ENCODE data around the gene TMEM191C.
"Not testable (repeated sequence)": the region's sequence is repeated elsewhere in the genome, so short reads cannot be mapped to it uniquely, and the experiment has no call there.

The TMEM191C gene

GRCh38 chr22:21446128-21446826 lies 20.9 kb upstream of the TMEM191C start:
- no peak for DNase-seq (ENCODE audit: low read depth)

- no peak for DNase-seq (ENCODE audit: low read depth)
Measured at GRCh38 chr22:21446827-21447690, 20.1 kb upstream of the TMEM191C start.

DNA sequence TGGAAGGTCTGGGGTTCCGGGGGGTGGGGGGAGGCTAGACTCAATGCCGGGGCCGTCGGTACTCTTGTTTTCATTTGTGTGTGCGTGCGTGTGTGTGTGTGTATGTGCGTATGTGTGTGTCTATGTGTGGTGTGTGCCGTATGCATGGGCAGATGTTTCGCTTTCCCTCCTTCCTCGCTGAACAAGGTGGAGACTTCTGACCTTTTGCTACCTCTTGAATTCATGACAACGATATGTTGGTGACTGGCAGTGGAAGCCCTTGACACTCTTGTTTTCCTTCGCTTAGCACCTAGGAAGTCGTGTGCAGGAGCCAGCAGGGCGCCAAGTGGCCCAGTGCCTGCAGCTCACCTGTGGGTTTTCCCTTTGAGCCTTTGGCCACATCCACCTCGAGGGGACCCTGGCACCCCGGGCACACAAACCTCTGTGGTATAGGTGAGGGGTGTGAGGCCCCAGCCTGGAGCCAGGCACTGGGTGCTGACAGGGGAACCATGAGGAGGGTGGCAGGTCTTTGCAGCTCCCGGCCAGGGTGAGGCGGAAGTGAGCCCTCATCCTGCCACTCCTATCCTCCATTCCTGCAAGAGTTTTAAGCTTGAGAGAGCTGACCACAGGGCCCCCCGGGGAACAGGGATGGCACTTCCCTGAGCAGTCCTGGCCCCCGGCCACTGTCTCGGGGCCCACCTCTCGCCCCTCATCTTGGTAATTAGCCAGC lies 19.3 kb upstream of the TMEM191C start:
- DNase-seq (ENCODE audit: low read depth) = no peak

DNA sequence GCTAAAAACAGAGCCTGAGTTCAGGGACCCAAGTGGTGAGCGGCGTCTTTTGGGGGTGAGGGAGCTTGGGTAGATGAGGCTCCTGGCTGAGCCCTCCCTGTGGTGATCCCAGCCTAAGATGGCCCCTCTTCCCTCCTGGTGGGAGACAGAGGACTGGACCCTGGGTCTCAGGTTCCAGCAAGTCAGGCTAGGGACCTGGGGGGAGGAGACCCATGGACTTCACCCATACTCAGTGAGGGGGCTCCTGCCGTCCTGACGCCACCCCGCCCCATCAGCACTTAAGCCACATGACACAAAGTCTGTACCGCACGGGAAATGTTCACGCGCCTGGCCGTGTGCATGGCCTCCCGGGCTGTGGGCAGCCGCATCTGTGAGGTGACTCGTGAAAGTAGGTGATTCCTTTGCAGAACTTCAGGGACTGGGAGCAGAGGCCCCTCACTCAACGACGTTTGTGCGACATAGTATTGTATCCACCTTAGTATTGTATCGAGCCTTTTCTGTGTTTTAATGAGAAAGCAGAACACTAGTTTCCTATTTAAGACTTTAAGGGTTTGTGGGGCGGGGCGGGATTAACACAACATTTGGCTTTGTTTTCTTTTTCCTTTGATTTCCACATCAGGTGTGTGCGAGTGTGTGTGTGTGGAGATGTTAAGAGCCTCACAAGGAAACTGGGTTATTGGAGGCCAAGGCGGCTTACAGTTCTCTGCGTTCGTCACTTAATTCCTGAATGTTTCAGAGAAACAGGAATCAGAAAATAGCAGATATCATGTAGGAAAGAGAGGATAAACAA lies 18.4 kb upstream of the TMEM191C start:
- DNase-seq (ENCODE audit: low read depth) = no peak

DNA sequence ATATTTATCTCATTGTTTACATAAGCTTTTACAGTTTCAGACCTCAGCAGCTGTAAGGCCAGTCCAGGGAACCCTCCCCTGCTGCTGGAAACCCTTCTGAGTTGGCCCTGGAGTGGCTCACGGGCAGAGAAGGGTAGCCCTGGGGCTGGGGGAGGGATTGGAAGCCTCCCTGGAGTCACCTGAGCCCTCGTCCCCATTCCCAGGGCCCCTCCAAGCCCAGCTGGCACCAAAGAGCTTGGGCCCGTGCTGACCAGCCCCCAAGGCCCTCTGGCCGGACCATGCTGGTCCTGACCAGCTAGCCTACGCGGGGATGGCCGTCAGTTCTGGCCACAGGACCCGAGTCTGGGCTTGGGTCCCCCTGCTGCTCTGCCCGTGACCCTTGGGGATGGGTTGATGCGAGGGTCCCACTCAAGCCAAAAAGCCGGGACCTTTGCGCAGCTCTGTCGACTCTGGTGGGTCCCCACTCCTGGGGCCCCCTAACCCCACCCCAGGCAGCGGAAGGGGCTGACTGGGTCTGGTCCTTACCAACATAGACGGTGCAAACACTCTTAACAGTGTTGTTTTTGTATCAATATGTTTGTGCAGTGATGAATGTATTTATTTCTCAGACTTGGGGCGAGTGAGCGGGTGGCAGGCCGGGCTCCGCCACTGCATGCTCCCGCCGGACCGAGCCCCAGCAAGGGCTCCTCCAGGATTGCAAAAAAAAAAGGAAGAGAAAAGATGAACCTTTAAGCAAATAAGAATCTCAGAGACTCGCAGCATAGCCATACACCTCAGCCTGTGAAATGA lies 17.5 kb upstream of the TMEM191C start:
- DNase-seq (ENCODE audit: low read depth) = no peak

DNA sequence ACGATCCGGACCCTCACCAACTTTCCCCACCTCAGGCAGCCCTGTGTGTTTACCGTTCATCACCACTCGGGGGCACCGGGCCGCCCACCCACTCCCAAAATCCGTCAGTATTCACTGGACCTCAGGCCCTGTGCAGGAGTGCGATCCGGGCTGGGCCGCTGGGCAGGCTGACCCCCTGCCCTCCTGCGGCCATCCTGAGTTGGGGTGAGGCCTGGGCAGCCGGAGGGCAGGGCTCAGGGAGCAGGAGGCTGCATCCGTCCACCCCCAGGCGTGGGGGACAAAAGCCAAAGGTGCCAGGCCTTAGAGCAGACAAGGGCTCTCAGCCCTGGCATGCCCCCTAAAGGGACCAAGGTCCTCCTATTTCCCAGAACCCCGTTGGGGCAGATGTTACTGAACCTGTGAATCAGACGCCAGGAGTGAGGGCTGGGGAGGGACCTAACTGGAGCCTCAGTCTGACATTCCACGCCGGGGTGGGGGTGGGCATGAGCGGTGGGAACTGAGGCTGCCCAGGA lies 16.8 kb upstream of the TMEM191C start:
- DNase-seq (ENCODE audit: low read depth) = no peak

GRCh38 chr22:21450858-21451353 lies 16.3 kb upstream of the TMEM191C start:
- DNase-seq (ENCODE audit: low read depth) = no peak

DNA sequence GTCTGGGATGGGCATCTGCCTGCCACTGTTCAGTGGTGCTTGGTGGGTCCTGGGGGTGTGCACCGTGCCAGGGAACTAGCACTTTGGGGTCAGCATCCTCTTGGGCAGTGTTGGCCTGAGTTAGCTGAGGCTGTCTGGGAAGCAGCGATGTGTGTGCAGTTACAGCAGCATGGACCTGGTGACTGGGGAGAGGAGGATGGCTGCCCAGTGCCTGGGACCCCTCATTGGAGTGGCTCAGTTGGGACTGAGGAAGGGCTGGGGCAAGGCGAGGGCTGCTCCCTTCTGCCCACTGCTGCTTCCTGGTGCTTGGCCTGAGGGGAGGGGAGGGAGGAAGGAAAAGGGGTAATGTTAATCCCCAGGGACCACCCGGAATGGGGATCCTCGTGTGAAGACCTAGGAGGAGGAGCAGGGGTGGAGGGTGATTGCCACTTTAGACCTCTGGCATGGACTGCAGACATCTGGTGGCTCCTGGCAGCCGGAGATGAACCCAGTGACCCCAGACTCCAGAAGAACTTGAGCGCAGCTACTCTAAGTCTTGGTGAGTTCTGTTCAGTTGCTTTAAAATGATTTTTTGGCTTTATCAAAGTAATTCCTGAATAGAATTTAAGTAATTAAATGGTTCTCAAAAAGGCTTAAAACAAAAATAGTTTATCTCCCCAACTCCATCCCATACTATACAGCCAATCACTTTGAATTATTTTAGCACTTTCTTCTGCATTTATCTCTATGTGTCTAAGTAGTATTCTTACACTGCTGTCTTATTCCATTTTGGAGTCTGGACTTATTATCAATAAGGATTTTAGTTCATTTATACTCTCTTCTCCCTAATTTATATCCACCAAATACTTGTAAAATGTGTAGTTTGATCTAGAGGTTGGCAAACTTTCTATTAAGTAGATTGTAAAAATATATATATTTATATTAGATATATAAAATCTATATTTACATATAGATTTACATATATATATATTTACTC lies 15.4 kb upstream of the TMEM191C start:
- no peak for DNase-seq (ENCODE audit: low read depth)

GRCh38 chr22:21452666-21453065 lies 14.5 kb upstream of the TMEM191C start:
- not testable (repeated sequence) for DNase-seq (ENCODE audit: low read depth)

DNA sequence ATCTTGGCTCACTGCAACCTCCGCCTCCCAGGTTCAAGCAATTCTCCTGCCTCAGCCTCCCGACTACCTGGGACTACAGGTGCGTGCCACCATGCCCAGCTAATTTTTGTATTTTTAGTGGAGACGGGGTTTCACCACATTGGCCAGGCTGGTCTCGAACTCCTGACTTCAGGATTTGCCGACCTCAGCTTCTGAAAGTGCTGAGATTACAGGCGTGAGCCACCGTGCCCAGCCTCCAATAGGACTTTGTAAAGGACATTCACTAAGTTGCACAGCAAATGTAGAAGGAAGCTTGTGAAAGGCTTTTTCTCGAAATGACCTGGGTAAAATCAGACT lies 12.2 kb upstream of the TMEM191C start:
- not testable (repeated sequence) for DNase-seq (ENCODE audit: low read depth)

DNA sequence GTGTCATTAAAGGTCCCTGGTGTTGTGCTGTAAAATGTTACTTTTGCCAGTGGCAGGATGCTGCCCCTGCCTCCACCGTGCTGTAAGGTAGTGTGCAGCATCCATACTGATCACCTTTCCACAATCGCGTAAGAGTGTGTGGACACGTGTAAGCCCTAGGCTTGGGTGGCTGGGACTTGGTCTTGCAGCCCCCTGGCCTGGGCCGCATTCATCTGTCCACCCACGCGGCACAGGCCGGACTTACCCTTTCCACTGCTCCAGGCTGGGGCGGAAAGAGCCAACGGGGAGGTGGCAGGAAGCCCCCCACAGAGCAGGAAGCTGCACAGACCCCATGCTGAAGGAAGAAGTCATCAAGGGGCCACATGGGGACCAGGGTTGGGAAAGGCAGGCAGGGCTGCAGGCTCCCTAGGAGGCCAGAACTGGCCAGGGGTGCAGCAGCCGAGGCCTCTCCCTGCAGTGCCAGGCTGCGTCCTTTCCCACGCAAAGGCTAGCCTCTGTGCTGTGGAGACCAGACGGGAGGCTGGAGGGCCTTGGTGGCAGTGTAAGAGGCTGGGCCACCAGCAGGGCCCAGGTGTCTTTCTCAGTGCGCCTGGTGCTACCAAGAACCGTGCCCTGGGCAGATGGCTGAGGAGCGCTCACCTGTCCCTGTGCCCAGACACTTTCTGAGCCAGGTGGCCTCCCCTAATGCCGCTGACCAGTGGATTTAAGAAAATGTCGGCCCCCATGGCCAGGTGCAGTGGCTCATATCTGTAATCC lies 11.7 kb upstream of the TMEM191C start:
- no peak for DNase-seq (ENCODE audit: low read depth)

DNA sequence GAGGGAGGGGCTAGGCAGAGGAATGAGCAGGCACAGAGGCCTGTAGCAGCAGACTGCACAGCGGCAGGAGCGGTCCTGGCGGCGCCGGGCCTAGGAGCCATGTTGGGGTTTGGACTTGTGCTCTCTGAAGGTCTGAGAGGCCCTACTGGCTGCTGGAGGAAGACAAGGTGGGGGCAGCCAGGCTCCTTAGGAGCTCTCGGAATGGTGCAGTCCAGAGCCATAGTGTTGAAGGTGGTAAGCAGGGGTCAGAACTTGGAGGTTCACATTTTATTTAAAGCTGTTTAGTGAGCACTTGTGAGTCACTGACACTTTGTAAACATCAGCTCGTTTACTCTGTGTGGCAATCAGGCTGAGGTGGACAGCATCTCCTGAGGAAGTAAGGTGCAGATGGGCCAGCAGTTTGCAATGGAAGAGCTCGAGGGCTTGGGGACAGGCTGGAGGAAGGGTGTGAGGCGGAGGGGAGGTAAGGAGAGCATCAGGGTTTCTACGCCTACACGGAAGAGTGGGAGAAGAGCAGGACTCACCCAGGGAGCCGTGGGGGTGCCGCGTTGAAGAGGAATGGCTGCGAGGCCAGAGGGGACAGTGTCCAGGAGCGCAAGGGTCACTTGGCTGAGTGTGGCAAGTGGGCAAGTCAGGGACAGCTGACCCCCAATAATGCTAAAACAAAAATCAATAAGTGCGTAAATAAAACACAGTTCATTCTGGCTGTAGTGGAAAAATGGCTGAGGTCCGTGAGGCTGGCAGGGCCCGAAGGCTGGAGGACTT lies 10.0 kb upstream of the TMEM191C start:
- DNase-seq (ENCODE audit: low read depth) = no peak

DNA sequence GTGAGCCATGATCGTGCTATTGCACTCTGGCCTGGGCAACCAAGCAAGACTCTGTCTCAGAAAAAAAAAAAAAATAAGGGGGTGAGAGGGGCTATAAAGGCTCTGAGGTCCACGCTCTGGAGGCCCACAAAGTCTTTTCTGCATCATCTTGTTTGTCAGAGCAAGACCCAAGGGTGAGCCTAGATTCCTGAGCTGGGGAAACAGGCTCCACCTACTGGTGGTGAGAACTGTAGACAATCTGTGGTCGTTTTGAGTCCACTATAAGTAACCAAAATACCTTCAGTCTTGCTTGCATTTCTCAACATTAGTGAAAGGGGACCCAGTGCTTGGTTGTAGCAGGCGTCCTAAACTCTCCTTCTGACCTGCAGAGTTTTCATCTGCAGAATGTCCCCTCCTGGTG lies 4.5 kb upstream of the TMEM191C start:
- DNase-seq (ENCODE audit: low read depth) = not testable (repeated sequence)

- DNase-seq (ENCODE audit: low read depth) = peak; percentile 31
Measured at GRCh38 chr22:21468194-21469096, 1.3 kb downstream of the TMEM191C start.

DNA sequence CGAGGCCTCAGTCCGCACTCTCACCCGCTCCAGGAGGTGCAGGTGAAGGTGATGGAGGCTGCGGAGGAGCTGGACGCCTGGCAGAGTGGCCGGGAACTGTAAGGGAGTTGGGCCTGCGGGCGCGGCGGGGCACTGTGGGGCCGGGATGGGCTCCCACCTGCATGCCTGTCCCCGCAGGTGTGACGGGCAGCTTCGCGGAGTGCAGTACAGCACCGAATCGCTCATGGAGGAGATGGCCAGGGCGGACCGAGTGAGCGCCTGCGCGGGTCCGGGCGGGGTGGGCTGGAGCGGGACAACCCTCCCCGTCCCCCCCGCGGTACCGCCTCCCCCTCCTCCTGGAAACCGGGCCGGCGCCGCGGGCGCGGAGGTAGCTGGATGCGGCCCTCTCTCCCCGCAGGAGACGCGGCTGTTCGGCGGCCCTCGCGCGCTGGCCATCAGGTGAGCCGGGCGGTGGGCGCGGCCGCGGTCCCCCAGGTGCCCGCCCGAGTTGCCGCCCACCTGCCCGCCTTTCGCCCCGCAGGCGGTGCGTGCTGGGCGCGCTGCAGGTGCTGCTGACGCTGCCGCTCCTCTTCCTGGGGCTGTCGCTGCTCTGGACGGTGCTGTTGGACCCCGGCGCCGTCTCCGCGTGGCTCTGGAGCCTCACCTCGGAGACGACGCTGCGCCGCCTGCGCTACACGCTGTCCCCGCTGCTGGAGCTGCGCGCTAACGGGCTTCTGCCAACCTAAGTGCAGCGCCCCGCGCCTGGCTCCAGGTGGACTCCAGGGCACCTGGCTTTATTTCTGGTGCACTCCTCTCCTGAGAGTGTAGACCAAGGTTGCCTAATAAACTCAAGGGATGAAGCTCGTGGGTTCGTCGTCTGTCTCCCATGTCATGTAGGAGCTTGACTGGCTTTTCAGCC lies 2.2 kb downstream of the TMEM191C start:
- DNase-seq (ENCODE audit: low read depth) = not testable (repeated sequence)

DNA sequence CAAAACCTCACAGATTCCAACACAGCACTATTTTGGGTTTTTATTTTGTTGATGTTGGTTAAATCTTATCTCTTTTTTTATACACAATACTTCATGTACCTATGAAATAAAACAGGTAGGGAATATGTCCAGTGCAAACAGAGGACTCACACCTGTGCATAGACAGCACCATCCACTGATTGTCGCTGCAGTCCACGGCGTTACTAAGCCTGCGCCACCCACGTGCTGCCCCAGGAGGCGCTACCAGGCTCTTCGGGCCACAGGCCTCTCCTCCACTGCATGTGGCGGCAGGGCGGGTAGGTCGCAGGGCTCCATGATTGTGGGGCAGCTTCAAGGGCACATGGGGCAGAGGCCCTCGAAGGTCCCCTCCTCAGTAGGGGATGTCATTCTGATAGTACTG lies 5.8 kb downstream of the TMEM191C start:
- not testable (repeated sequence) for DNase-seq (ENCODE audit: low read depth)
